CD4-positive, CD25-positive, alpha-beta regulatory T cell (primary cell): ENCODE measurements around the gene SLC9A3. TPM values are rescaled to one million over a fixed set of nuclear protein-coding genes. Genes with fewer than 3 reads are reported as not detected.

ENCODE experiments used
- ATAC-seq, 2 donors: fragments of 150-1000 bp; cut with Tn5 transposase; one replicate each; pipeline ENCODE4 v1.10.0; 2021; ENCODE audit warnings: low read depth in 2 of 2, moderate number of reproducible peaks in 2 of 2, moderate library complexity in 1 of 2
- DNase-seq, 3 donors: peaks; one replicate each; pipeline versions ENCODE4 v3.0.0 to v3.0.0-alpha.2; 2012 to 2022; ENCODE audit warnings: mixed read lengths in 1 of 3
- H3K27ac ChIP-seq: one replicate; pipeline ENCODE4 v1.7.0; 2013; ENCODE audit warnings: mild to moderate bottlenecking, low read length; ENCODE audit not compliant: insufficient read depth, poor library complexity, severe bottlenecking
- H3K27me3 ChIP-seq: one replicate; pipeline ENCODE4 v1.7.0; 2013; ENCODE audit warnings: low read length; ENCODE audit not compliant: control insufficient read depth, insufficient read depth
- H3K36me3 ChIP-seq: one replicate; pipeline ENCODE4 v1.7.0; 2013; ENCODE audit warnings: mild to moderate bottlenecking, low read length, moderate library complexity; ENCODE audit not compliant: control insufficient read depth, insufficient read depth
- H3K4me1 ChIP-seq: 2 replicates; pipeline ENCODE4 v1.7.0; 2013; ENCODE audit warnings: mild to moderate bottlenecking, low read length; ENCODE audit not compliant: insufficient read depth, control insufficient read depth, poor library complexity, severe bottlenecking
- H3K4me3 ChIP-seq: one replicate; pipeline ENCODE4 v1.7.0; 2013; ENCODE audit warnings: low read depth, mild to moderate bottlenecking, low read length, moderate library complexity
- H3K9me3 ChIP-seq, 2 experiments: 1 replicate in 1 of 2; 2 replicates in 1 of 2; pipeline ENCODE4 v1.7.0; 2013; ENCODE audit warnings: low read length in 2 of 2, mild to moderate bottlenecking in 1 of 2, moderate library complexity in 1 of 2; ENCODE audit not compliant: control insufficient read depth in 2 of 2
- H3K27ac Mint-ChIP-seq, 3 donors: one replicate each; pipeline ENCODE4 v1.8.0; 2020 to 2022; ENCODE audit warnings: mild to moderate bottlenecking in 3 of 3, mixed read lengths in 3 of 3, moderate library complexity in 2 of 3
- H3K27me3 Mint-ChIP-seq: one replicate; pipeline ENCODE4 v1.8.0; 2022; ENCODE audit warnings: mild to moderate bottlenecking, mixed read lengths
- H3K36me3 Mint-ChIP-seq: one replicate; pipeline ENCODE4 v1.8.0; 2020; ENCODE audit warnings: mixed read lengths
- H3K4me1 Mint-ChIP-seq, 4 donors: one replicate each; pipeline ENCODE4 v1.8.0; 2020 to 2022; ENCODE audit warnings: mixed read lengths in 4 of 4, mild to moderate bottlenecking in 1 of 4
- H3K4me3 Mint-ChIP-seq, 4 donors: one replicate each; pipeline ENCODE4 v1.8.0; 2020 to 2022; ENCODE audit warnings: mild to moderate bottlenecking in 4 of 4, mixed read lengths in 4 of 4, moderate library complexity in 3 of 4
- H3K9me3 Mint-ChIP-seq, 7 donors: one replicate each; pipeline ENCODE4 v1.8.0; 2020 to 2022; ENCODE audit warnings: mixed read lengths in 7 of 7, mild to moderate bottlenecking in 3 of 7, moderate library complexity in 2 of 7
- polyA plus RNA-seq, 4 donors: library from polyadenylated mRNA; unstranded; fragments of 300-500 nt; fragmentation: Illumina TruSeq; gene quantifications; one replicate each; pipeline ENCODE4 v1.2.3, GENCODE V29; 2021
- total RNA-seq: library from RNA; stranded (reverse); gene quantifications from one replicate; pipeline ENCODE4 v1.2.3, GENCODE V29; 2022

The SLC9A3 gene
- total and polyA plus RNA-seq, 5 donors from 2014 or later = 2.0 to 3.1 (median 2.8) TPM

GRCh38 chr5:479566-480319, 44.5 kb downstream of the SLC9A3 start:
- H3K9me3 ChIP-seq = no peaks in the 10 kb centered on the region
- no peaks in the 10 kb centered on the region for H3K27me3 ChIP-seq
- DNase-seq (no peak), ATAC-seq (no peak)
- no peak overlapping the region for H3K4me3 ChIP-seq
- no peaks in the 10 kb centered on the region for H3K9me3 Mint-ChIP-seq
- peaks cover 15% of the 10 kb centered on the region for H3K27me3 Mint-ChIP-seq
- peaks cover 0 to 5% (median under 1%) of the 10 kb centered on the region in 4 donors for H3K4me1 Mint-ChIP-seq
- H3K27ac ChIP-seq = no peak overlapping the region
- no peak overlapping the region for H3K27ac Mint-ChIP-seq
- H3K36me3 Mint-ChIP-seq = no peaks in the 10 kb centered on the region
- H3K4me1 ChIP-seq = peaks cover 12% of the 10 kb centered on the region
- no peak overlapping the region for H3K4me3 Mint-ChIP-seq
- no peaks in the 10 kb centered on the region for H3K36me3 ChIP-seq

- Histone ChIP-seq H3K36me3 (no peaks in the 10 kb centered on the region), H3K27ac (no peak overlapping the region), H3K4me3 (no peak overlapping the region), H3K27me3 (no peaks in the 10 kb centered on the region), H3K4me1 (peaks cover 14% of the 10 kb centered on the region), H3K9me3 (no peaks in the 10 kb centered on the region)
- H3K9me3 Mint-ChIP-seq = no peaks in the 10 kb centered on the region
- H3K27ac Mint-ChIP-seq = no peak overlapping the region
- H3K27me3 Mint-ChIP-seq = peaks cover 17% of the 10 kb centered on the region
- H3K4me3 Mint-ChIP-seq = no peak overlapping the region
- peaks cover 0 to 5% (median 0%) of the 10 kb centered on the region in 4 donors for H3K4me1 Mint-ChIP-seq
- no peaks in the 10 kb centered on the region for H3K36me3 Mint-ChIP-seq
- ATAC-seq (no peak), DNase-seq (no peak)
Observed at GRCh38 chr5:478982-479535, 45.2 kb downstream of the SLC9A3 start.

GRCh38 chr5:478369-478981, 45.8 kb downstream of the SLC9A3 start:
- H3K36me3 ChIP-seq = no peaks in the 10 kb centered on the region
- Mint-ChIP-seq H3K27ac (no peak overlapping the region), H3K27me3 (peaks cover 22% of the 10 kb centered on the region), H3K4me1 (peaks cover 0 to 8% (median 0%) of the 10 kb centered on the region in 4 donors), H3K9me3 (no peaks in the 10 kb centered on the region), H3K36me3 (no peaks in the 10 kb centered on the region), H3K4me3 (no peak overlapping the region)
- H3K27ac ChIP-seq = no peak overlapping the region
- no peaks in the 10 kb centered on the region for H3K27me3 ChIP-seq
- H3K9me3 ChIP-seq = no peaks in the 10 kb centered on the region
- ATAC-seq = no peak
- no peak for DNase-seq
- peaks cover 18% of the 10 kb centered on the region for H3K4me1 ChIP-seq
- H3K4me3 ChIP-seq = no peak overlapping the region

GRCh38 chr5:477871-478270, 46.4 kb downstream of the SLC9A3 start:
- Histone ChIP-seq H3K4me3 (no peak overlapping the region), H3K27me3 (no peaks in the 10 kb centered on the region), H3K9me3 (no peaks in the 10 kb centered on the region), H3K36me3 (no peaks in the 10 kb centered on the region), H3K4me1 (peaks cover 15% of the 10 kb centered on the region), H3K27ac (no peak overlapping the region)
- Mint-ChIP-seq H3K36me3 (no peaks in the 10 kb centered on the region), H3K4me3 (peak overlapping the region in 1 of 4 donors; percentile 32), H3K27ac (no peak overlapping the region), H3K9me3 (no peaks in the 10 kb centered on the region), H3K27me3 (peaks cover 22% of the 10 kb centered on the region), H3K4me1 (peaks cover 0 to 8% (median 0%) of the 10 kb centered on the region in 4 donors)
- ATAC-seq (no peak), DNase-seq (no peak)

GRCh38 chr5:477247-477646, 47.0 kb downstream of the SLC9A3 start:
- H3K4me3 Mint-ChIP-seq = peak overlapping the region in 2 of 4 donors; percentile 38 to 68
- no peaks in the 10 kb centered on the region for H3K27me3 ChIP-seq

GRCh38 chr5:476814-477175, 47.5 kb downstream of the SLC9A3 start:
- H3K27me3 Mint-ChIP-seq = peaks cover 22% of the 10 kb centered on the region
- no peaks in the 10 kb centered on the region for H3K36me3 ChIP-seq
- H3K4me3 ChIP-seq = no peak overlapping the region
- no peaks in the 10 kb centered on the region for H3K27me3 ChIP-seq
- H3K9me3 Mint-ChIP-seq = no peaks in the 10 kb centered on the region
- H3K4me1 Mint-ChIP-seq = peaks cover 0 to 10% (median 2%) of the 10 kb centered on the region in 4 donors
- H3K4me3 Mint-ChIP-seq = peak overlapping the region in 1 of 4 donors; percentile 38
- no peaks in the 10 kb centered on the region for H3K9me3 ChIP-seq
- no peak overlapping the region for H3K27ac Mint-ChIP-seq
- H3K4me1 ChIP-seq = peaks cover 25% of the 10 kb centered on the region
- DNase-seq = no peak
- no peaks in the 10 kb centered on the region for H3K36me3 Mint-ChIP-seq
- H3K27ac ChIP-seq = no peak overlapping the region
- no peak for ATAC-seq

More at GRCh38 chr5:477247-477646, 47.0 kb downstream of the SLC9A3 start:
- Mint-ChIP-seq H3K27ac (no peak overlapping the region), H3K4me1 (peaks cover 0 to 8% (median 0%) of the 10 kb centered on the region in 4 donors), H3K27me3 (peaks cover 22% of the 10 kb centered on the region), H3K36me3 (no peaks in the 10 kb centered on the region), H3K9me3 (no peaks in the 10 kb centered on the region)
- H3K4me1 ChIP-seq = peaks cover 21% of the 10 kb centered on the region
- H3K27ac ChIP-seq = no peak overlapping the region
- ATAC-seq (no peak), DNase-seq (no peak)
- no peaks in the 10 kb centered on the region for H3K9me3 ChIP-seq
- no peak overlapping the region for H3K4me3 ChIP-seq
- no peaks in the 10 kb centered on the region for H3K36me3 ChIP-seq

- DNase-seq (no peak), ATAC-seq (no peak)
- peaks cover 2% of the 10 kb centered on the region for H3K36me3 ChIP-seq
- H3K4me1 Mint-ChIP-seq = peaks cover 0 to 16% (median 5%) of the 10 kb centered on the region in 4 donors
- H3K27me3 ChIP-seq = no peaks in the 10 kb centered on the region
- H3K36me3 Mint-ChIP-seq = no peaks in the 10 kb centered on the region
- peaks cover 31% of the 10 kb centered on the region for H3K4me1 ChIP-seq
- no peak overlapping the region for H3K27ac Mint-ChIP-seq
- no peaks in the 10 kb centered on the region for H3K9me3 Mint-ChIP-seq
- H3K27ac ChIP-seq = no peak overlapping the region
- no peak overlapping the region for H3K4me3 ChIP-seq
- peak overlapping the region in 2 of 4 donors; percentile 38 to 68 for H3K4me3 Mint-ChIP-seq
- no peaks in the 10 kb centered on the region for H3K9me3 ChIP-seq
- peaks cover 21% of the 10 kb centered on the region for H3K27me3 Mint-ChIP-seq
Observed at GRCh38 chr5:476102-476813, 48.0 kb downstream of the SLC9A3 start.
